Measurements from ENCODE around the gene LRRC1.

The LRRC1 gene

DNA sequence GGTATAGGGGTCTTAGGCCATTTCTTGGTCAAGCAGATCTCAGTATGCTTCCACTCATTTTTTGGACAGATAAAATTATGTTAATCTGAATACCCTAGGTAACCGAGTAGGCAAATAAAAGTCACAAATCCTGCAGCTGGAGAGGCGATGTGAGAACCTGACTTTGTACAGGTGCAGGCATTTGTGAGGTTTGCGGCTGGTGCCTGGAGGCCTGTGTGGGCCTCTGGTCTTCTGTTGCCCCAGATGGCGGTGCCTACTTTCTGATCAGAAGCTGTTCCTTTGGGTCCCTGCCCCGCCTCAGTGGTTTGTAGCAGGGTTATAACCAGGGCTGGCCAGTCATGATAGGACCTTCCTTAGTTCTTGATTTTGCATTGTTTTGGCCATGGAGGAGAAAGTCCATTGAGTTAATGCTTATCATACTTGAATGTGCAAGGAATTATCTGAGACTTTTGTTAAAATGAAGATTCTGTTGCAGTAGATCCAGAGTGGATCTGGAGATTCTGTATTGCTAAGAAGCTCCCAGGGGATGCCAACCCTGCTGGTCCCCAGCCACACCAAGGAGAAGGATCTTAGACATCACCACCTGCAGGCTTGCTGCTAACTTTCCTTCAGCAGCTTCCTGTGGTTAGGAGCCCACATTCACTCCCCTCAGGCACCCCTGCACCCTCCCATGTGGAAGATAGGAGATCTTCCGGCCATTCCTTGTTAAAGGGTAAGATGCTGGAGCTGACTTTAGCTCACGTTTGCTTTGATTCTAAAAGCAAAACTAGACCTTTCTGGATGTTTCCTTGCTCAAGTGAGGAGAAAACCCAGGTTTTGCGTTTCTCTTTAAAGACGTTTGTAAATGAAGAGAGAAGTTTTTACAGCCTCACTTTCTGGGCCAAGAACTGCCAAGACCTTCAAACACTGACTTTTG lies 50.7 kb downstream of the LRRC1 start:
- in situ Hi-C loops (cut with MboI; ENCODE audit: low sequenced_read_pairs): no loop called here

DNA sequence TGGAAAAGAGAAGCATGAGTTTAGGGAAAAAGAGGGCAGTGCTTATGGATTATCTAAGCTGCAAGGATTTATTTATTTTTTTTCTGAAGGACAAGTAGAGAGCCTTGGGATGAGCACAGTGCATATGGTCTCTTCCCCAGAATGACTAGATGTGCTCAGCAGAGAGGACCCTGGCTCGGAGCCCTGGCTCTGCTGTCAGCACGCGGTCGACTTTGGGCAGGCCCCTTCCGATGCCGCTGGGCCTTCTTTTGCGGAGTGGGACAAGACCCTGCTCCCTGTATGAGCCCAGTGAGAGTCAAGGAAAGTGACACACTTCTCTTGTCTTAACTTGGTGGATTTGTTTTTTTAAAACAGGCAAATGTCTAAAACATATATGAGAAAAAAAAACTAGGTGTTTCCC lies 51.4 kb downstream of the LRRC1 start:
- in situ Hi-C loops (cut with MboI; ENCODE audit: low sequenced_read_pairs): no loop called here

DNA sequence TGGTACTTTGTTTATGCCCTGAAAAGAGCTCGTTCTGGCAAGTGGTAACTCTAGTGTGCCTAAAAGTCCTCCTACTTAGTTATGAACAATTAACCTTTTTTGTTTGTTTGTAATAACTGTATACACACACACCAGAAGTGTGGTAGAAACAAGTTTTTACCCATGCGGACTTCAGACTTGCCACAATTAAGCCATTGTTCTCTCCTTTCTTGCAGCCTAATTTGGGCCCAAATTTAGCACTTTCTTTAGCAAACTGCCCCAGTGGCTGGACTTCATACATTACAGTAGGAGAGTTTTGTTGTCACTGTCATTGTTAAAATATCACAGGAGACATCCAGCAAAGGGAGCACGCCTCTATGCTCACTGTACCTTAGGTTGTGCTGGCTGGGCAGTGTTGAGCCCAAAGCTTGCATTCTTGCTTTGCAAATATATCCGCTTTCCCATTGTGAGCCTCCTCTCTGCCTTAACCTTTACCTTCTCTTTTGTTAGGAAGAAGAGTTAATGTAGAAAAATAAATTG lies 53.0 kb downstream of the LRRC1 start:
- in situ Hi-C loops (cut with MboI; ENCODE audit: low sequenced_read_pairs): no loop called here

DNA sequence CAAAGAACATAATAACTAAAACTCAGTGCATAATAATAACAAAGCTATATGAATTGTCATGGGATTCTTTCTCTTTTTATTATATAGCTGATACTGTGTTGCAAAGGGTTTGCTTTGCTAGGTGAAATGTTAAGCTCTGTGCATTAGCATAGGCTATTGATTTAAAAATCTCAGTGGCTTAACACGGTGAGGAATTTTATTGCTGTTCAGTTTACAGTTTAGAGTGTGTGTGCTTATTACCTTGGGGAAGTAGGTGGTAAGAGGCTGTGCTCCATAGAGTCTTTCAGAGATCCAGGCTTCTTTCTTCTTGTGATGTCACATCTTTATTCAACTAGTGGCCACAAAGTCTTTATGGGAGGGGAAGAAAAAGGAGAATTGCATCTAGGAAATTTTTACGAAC lies 55.7 kb downstream of the LRRC1 start:
- in situ Hi-C loops (cut with MboI; ENCODE audit: low sequenced_read_pairs): no loop called here

DNA sequence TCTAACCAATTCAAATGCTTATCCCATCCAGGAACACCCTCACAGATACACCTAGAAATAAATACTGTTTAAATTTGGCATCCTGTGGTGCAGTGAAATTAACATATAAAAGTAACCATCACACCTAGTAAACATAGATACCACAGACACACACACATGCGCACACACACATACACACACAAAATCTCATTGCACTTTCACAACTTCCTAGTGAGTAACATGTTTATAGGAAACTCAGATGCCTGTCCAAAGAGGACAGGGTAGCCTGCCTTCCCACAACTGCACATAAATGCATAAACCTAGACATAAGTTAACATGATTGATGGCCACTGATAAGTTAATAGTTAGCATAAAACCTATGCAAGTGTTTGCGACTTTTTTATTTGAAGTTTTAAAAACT lies 56.8 kb downstream of the LRRC1 start:
- in situ Hi-C loops (cut with MboI; ENCODE audit: low sequenced_read_pairs): no loop called here

DNA sequence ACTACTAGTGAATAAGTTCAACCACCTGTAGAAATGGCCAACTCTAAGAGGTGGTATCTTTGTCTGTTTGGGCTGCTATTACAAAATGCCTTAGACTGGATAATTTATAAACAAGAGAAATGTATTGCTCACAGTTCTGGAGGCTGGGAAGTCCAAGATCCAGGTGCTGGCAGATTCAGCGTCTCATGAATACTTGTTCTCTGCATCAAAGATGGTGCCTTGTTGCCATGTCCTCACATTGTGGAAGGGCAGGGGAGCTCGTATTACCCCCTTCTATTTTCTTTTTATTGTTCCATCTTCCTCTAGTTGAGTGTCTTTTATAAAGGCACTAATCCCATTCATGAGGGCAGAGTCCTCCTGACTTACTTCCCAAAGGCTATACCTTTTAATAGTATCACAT lies 58.0 kb downstream of the LRRC1 start:
- in situ Hi-C loops (cut with MboI; ENCODE audit: low sequenced_read_pairs): no loop called here

DNA sequence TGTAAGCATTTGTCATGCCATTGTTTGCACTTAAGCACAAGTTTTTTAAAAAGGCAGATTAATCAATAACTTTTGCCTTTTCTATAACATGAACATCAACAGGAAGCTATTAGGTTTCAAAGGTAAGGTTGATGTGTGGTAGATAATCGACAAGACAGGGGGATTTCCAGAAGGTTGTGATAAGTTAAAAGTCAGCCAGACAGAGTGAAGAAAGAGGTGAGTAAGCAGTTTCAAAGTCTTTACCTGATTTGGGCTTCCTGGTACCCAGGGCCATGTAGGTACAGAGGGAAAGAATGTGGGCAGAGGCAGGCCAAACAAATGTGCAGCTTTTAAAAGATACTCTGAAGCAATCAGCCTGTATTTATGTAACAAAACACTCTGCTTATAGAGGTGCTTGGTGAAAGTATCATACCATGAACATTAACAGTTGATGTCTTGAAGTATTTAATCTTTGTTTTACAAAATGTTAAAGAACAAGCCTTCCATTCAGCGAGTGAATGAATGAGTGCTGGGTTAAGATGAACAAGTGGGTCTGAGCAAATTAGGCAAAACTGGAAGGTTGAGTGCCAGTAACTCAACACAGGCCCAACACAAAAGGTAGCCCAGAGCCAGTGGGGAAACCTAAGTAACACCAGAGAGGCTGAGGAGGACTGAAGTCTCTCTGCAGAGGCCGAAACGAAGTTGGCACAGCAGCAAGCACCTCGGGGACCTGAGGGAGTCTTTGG lies 60.2 kb downstream of the LRRC1 start:
- in situ Hi-C loops (cut with MboI; ENCODE audit: low sequenced_read_pairs): no loop called here

DNA sequence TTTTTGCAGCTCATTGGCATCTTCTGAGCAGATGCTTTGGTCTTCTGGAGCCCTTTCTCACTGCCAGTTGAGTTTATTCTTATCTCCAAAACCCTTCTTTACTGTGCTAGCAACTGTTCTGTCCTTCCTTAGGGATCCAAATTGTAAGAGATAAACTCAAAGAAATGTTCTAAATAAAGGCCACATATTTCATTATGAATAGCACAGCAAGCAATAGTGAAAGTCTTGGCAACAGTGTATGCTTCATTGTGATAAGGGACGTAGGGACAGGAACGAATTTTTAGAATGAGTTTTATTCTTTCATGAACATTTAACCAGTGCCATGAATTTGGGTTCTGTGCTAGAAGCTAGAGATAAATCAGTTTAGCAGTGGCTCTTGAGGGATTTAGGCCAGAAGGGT lies 61.1 kb downstream of the LRRC1 start:
- in situ Hi-C loops (cut with MboI; ENCODE audit: low sequenced_read_pairs): no loop called here

DNA sequence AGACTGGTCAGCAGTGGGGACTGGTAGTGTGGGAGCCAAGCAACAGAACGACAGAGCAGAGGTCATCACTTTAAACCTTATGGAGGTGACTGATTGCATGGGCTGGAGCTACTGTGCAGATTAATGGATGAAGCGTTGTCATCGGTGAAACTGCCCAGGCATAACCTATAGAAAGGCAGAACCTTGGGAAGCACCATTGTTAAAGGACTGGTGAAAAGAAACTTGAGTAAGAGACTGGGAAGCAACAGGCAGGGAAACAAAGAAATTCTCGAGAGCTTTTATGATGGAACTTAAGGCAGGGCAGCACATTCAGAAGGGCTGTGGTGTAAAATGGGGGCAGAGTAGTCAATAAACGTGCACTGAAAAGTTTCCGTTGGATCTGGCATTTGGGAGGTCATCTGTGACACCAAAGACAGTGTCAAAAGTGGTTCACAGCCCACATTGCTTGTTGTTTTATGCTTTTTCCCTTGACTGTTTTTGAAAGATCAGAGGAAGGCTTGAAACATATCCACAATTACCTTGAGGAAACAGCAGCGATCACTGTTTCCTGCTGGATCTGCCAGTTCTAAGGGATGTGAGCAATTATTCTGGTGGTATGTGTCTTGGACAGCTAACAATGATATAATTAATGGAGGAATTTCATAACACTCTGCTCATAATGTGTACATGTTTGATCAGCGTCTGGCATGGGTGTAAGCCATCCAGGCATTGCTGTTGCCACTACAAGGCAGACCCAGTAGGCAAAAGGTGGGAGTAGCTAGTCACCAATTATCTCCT lies 62.7 kb downstream of the LRRC1 start:
- in situ Hi-C loops (cut with MboI; ENCODE audit: low sequenced_read_pairs): no loop called here

DNA sequence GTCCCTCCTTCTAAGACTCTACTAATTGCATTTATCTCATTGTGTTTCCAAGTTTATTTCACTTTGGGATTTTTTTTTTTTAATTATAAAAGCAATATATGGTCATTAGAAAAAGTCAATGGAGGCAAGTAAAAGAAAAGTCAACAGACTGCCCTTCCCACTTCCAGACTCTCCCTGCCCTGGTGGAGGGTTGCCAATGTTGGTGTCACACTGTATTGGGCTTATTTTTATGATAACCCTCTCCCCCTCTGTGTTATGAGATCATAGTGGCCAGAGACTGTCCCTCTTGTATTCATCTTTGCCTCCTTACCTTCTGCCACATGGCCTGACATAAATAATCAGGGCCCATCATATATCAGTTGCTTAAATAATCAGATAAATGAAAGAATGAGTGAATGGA lies 63.4 kb downstream of the LRRC1 start:
- in situ Hi-C loops (cut with MboI; ENCODE audit: low sequenced_read_pairs): no loop called here

DNA sequence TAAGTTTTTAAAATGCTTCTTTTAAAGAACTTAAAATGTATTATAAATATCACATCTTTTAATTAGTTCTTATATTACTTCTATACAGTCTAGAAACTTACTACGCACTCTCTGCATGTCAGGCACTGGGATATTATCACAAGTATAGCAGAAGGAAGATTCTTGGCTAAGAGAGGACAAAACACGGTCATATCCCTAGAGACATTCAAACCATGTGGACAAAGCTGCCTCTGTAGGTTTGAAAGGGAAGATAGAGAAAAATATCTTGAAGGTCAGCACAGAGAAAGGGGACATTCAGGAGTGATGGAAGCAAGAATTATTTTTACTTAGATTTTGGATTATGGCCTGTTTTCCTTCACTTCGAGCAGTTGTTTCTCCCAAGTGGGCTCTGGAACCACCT lies 64.1 kb downstream of the LRRC1 start:
- in situ Hi-C loops (cut with MboI; ENCODE audit: low sequenced_read_pairs): no loop called here

DNA sequence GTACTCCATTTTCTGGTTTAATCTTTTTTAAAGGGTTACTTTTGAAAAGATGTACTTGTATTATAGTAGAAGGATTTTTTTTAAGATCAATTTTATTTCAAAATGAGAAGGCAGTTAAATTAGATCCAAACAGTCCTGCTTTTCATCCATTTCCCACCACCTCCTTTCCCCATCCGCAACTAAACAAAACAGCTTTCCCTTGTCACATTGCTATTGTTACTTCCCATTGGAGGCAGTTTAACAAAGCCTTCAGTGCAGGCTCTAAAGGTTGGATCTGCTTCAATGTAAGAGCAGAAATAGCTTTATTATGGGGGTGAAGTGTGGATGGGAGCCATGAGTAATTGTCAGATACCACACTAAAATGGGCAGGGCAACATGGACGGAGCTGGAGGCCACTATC lies 65.7 kb downstream of the LRRC1 start:
- in situ Hi-C loops (cut with MboI; ENCODE audit: low sequenced_read_pairs): no loop called here

DNA sequence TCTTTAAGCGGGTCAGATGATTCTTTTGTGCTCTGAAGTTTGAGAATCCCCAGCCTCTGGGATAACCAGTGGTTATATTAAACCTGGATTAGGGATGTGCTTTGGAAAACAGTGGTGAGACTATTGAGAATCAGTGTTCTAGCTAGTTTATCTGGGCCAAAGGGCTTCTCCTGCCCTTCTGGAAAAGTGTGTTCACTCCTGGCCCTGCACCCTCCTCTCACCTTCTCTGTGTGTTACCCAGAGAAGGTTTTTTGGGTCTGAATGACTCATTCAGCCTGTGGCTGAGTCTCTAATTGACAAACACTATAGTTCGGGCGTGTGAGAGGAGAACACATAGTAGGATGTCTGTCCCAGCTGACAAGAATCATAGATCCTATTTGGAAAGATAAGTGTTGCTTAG lies 66.7 kb downstream of the LRRC1 start:
- in situ Hi-C loops (cut with MboI; ENCODE audit: low sequenced_read_pairs): no loop called here

DNA sequence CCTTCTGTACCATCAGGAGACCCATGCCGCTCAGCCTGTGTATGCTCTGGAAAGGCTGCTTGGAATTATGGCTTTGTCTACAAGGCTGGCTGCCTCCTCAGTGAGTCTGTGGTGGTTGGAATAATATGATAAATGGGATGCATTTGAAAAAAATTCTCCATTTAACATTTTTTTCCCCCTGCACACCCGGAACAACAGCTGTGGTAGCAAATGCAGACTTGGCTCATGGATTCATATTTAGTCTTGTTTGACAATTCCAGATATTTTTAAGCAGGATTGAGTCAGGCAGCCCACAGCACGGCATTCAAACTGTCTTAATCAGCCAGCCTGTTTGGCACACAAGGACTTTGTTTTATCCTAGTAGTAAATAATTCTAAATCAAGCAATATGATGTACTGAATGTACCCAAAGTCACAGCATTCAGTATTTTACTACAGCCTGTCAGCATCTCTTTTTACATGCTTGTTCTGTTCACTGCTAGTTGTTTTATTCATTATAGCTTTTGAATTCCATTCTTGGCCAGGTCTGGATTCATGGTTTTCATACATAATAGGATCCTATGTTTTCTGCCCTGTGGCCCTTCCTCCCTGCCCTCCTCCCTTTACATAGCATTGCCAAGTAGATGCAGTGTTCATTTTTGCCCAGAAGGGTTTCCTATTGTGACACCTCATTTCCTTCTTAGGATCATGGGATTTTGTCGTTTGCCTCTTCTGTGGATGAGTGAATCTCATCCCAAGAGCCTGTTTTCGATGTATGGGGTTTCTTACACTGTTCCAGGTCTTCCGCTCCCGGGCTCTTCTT lies 68.1 kb downstream of the LRRC1 start:
- in situ Hi-C loops (cut with MboI; ENCODE audit: low sequenced_read_pairs): no loop called here

DNA sequence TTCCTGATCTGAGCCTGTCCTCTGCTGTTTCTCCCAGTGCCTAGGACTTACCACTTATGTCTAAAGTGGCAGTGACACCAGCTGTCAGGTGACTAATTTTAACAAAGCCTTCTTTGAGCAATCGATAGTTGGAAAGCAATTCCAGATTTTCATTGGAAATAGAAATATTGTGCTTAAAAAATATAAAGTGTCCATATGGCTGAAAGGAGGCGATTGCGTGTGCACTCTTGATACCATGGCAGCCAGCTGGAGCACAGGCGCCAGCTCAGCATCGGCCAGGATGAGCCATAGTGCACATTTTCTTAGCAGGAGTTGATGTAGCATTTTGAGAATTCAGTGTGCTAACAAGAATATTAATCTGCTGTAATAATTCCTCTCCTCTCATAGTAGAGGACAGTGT lies 70.0 kb downstream of the LRRC1 start:
- in situ Hi-C loops (cut with MboI; ENCODE audit: low sequenced_read_pairs): no loop called here

DNA sequence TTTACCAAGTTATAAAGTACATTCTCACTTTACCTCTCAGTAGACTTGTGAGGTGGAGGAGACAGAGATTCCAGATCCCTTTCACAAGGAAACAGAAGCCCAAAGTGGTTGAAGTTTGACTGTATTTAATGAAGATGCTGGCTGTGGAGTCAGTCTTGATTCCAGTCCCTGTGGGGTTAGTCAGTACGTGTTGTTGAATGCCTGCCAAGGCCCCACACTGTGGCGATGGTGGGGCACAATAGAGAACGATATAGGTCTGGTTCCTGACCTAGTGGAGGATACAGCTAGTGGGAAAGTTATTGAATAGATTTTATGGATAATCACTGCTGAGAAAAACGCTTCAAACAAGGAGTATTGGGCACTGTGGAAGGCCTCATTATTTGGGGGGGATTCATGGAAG lies 71.4 kb downstream of the LRRC1 start:
- in situ Hi-C loops (cut with MboI; ENCODE audit: low sequenced_read_pairs): no loop called here

DNA sequence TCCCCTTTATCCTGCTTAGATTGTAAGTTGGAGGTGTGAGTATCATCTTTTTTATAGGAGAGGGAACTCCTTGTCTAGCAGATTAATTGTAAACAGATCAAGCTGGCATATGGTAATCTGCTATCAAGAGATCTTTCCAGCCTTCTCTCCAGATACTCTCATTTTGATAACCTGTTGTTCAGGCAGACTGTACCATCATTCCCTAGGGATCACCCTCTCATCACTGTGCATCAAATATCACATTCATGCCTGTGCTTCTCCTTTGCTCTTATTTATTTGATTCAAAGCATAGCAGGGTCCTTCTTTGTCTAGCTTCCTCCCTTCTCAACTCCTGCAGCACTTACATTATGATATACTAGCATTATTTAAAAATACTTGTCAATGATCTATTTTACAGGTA lies 73.8 kb downstream of the LRRC1 start:
- in situ Hi-C loops (cut with MboI; ENCODE audit: low sequenced_read_pairs): no loop called here

DNA sequence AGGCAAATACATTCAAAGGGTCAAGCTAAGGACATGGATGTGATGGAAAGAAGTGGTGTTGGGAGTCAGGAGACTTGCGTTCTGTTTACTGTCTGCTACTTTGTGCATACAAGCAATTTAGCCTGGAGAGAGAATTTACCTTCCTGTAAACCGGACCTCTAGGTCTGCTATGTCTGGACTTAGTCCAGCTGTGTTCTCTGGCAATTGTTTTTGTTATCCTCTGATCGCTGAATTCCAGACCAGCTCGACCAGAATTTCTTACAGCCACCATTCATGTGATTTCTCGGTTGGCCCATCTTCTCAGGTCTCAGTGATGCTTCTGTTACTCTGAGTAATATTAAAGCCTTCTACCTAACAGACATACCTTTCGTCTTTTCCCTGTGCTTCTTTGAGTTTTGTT lies 75.2 kb downstream of the LRRC1 start:
- in situ Hi-C loops (cut with MboI; ENCODE audit: low sequenced_read_pairs): no loop called here

DNA sequence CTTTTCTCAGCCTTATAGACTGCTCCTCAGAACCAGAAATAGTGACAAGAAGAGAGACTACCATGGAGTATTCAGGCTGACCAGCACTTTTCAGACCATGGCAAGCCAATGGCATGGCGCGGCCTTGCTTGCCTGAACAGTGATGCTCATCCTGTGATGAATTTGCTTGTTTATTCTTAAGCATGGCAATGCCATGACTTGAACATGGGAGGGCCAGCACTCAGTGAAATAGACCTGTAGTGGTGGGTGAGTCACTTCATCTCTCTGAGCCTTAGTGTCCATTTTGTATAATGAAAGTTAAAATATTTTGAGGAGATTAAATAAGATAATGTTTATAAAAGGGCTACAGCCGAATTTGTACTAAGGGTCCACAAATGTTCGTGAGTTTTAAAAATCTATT lies 79.1 kb downstream of the LRRC1 start:
- in situ Hi-C loops (cut with MboI; ENCODE audit: low sequenced_read_pairs): no loop called here

DNA sequence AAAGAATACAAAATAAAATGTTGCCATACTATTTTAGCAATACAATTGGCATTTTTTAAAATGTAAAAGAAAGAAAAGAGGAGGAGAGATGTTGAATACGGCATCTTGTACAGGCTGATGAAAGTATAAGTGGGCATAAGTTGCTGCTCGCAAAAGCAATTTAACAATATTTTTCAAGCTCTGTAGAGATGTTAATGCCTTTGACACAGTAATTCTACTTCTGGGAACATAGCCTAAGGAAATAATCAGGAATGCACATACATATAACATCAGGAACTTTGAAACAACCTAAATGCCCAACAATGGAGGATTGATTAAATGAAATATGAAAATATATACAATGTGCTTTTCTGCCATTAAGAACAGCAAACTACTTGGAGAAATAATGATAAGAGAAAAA lies 80.2 kb downstream of the LRRC1 start:
- in situ Hi-C loops (cut with MboI; ENCODE audit: low sequenced_read_pairs): no loop called here

DNA sequence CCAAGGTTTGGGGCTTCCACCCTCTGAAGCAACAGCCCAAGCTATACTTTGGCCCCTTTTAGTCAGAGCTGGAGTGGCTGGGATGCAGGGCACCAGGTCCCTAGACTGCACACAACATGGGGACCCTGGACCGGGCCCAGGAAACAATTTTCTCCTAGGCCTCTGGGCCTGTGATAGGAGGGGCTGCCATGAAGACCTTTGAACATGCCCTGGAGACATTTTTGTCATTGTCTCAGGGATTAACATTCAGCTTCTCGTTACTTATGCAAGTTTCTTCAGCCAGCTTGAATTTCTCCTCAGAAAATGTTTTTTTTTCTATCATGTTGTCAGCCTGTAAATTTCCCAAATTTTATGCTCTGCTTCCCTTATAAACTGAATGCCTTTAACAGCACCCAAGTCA lies 82.3 kb downstream of the LRRC1 start:
- in situ Hi-C loops (cut with MboI; ENCODE audit: low sequenced_read_pairs): no loop called here

All from HL-60/S4 (cell line).